ENCODE measurements around the gene NFAM1. TPM values are rescaled to one million over a fixed set of nuclear protein-coding genes. Genes with fewer than 3 reads are reported as not detected.

The NFAM1 gene
- total RNA-seq, 1 experiment from 2014 or later: 0.12 TPM

GRCh38 chr22:42383851-42384417, 48.3 kb downstream of the NFAM1 start:
- ChIA-PET CTCF (no interaction called here), RAD21 (ENCODE audit: low non-redundant PET in 1 of 2, low total read pairs in 2 of 2, uncharacterized antibody in 2 of 2, unreplicated experiment in 2 of 2) (no interaction called here), POLR2A (no interaction called here)
- H3K9me3 ChIP-seq (ENCODE audit: control insufficient read depth in 1 of 2, insufficient read depth in 1 of 2, low read depth in 1 of 2, low read length in 2 of 2): no peaks in the 10 kb centered on the region
- no peaks in the 10 kb centered on the region for H3K9me2 ChIP-seq (ENCODE audit: insufficient read depth)
- no peaks in the 10 kb centered on the region for H3K79me2 ChIP-seq (ENCODE audit: insufficient read depth, low read length)
- H3K27ac ChIP-seq (ENCODE audit: low read depth, low read length): no peak overlapping the region
- DNase-seq (ENCODE audit: low read depth, low spot score) (no peak), ATAC-seq (no peak)
- intact Hi-C loops (cut with micrococcal nuclease): no loop called here
- no peaks in the 10 kb centered on the region for H4K20me1 ChIP-seq (ENCODE audit: insufficient read depth)
- BruUV-seq (replicated peaks): no TSS peak
- no peak overlapping the region for H3K4me2 ChIP-seq (ENCODE audit: low read length)
- H3K4me3 ChIP-seq (replicated peaks in 1 of 2; ENCODE audit: low read depth in 1 of 2, low read length in 2 of 2): no peak overlapping the region
- H3K27me3 ChIP-seq (ENCODE audit: insufficient read depth, low read length): no peaks in the 10 kb centered on the region
- no peaks in the 10 kb centered on the region for H3K36me3 ChIP-seq (ENCODE audit: control insufficient read depth in 1 of 2, insufficient read depth in 2 of 2, low read length in 2 of 2)
- no peak overlapping the region for H3K9ac ChIP-seq (ENCODE audit: low read length)
- no peak for TF ChIP-seq JUND (IDR thresholded peaks at IDR 0.05)
- no peak for TF ChIP-seq EGR1 (IDR thresholded peaks at IDR 0.05; ENCODE audit: low read depth)
- TF ChIP-seq POLR2AphosphoS5 (IDR thresholded peaks at IDR 0.05; ENCODE audit: low read depth, low read length): no peak
- 0 out of 4 replicates have a peak, but pooled peaks cover 0 to 4% of the 10 kb centered on the region in 2 experiments for H3K4me1 ChIP-seq (ENCODE audit: control insufficient read depth in 1 of 2, insufficient read depth in 2 of 2, low read length in 2 of 2)
- no peak overlapping the region for H2AFZ ChIP-seq (ENCODE audit: low read depth, low read length, poor library complexity, severe bottlenecking)

GRCh38 chr22:42383287-42383686, 48.9 kb downstream of the NFAM1 start:
- ChIA-PET RAD21 (ENCODE audit: low non-redundant PET in 1 of 2, low total read pairs in 2 of 2, uncharacterized antibody in 2 of 2, unreplicated experiment in 2 of 2) (no interaction called here), POLR2A (no interaction called here), CTCF (no interaction called here)
- Histone ChIP-seq H4K20me1 (ENCODE audit: insufficient read depth) (no peaks in the 10 kb centered on the region), H3K36me3 (ENCODE audit: control insufficient read depth in 1 of 2, insufficient read depth in 2 of 2, low read length in 2 of 2) (no peaks in the 10 kb centered on the region), H3K79me2 (ENCODE audit: insufficient read depth, low read length) (no peaks in the 10 kb centered on the region), H3K4me2 (ENCODE audit: low read length) (no peak overlapping the region), H3K4me1 (ENCODE audit: control insufficient read depth in 1 of 2, insufficient read depth in 2 of 2, low read length in 2 of 2) (0 out of 4 replicates have a peak, but pooled peaks cover 0 to 4% of the 10 kb centered on the region in 2 experiments), H3K4me3 (replicated peaks in 1 of 2; ENCODE audit: low read depth in 1 of 2, low read length in 2 of 2) (no peak overlapping the region), H3K27me3 (ENCODE audit: insufficient read depth, low read length) (no peaks in the 10 kb centered on the region), H3K9me2 (ENCODE audit: insufficient read depth) (no peaks in the 10 kb centered on the region), H3K9ac (ENCODE audit: low read length) (no peak overlapping the region), H2AFZ (ENCODE audit: low read depth, low read length, poor library complexity, severe bottlenecking) (no peak overlapping the region), H3K9me3 (ENCODE audit: control insufficient read depth in 1 of 2, insufficient read depth in 1 of 2, low read depth in 1 of 2, low read length in 2 of 2) (no peaks in the 10 kb centered on the region), H3K27ac (ENCODE audit: low read depth, low read length) (no peak overlapping the region)
- DNase-seq (ENCODE audit: low read depth, low spot score): no peak
- ATAC-seq: no peak
- no TSS peak for BruUV-seq (replicated peaks)
- intact Hi-C loops (cut with micrococcal nuclease): no loop called here
- no peak for TF ChIP-seq EGR1 (IDR thresholded peaks at IDR 0.05; ENCODE audit: low read depth)
- no peak for TF ChIP-seq SIN3A (IDR thresholded peaks at IDR 0.05; ENCODE audit: low read depth)
- TF ChIP-seq ZNF274 (IDR thresholded peaks at IDR 0.05; ENCODE audit: low read depth, low read length): no peak
- TF ChIP-seq MAX (IDR thresholded peaks at IDR 0.05): no peak
- no peak for TF ChIP-seq FOSL1 (IDR thresholded peaks at IDR 0.05; ENCODE audit: low read depth)
- no peak for TF ChIP-seq EZH2 (IDR thresholded peaks at IDR 0.05)
- TF ChIP-seq CEBPB (IDR thresholded peaks at IDR 0.05; ENCODE audit: low read depth): no peak
- no peak for TF ChIP-seq POLR2AphosphoS5 (IDR thresholded peaks at IDR 0.05; ENCODE audit: low read depth, low read length)
- no peak for TF ChIP-seq POLR2A (IDR thresholded peaks at IDR 0.05; ENCODE audit: borderline replicate concordance, extremely low read depth, insufficient read depth, insufficient read length)
- no peak for TF ChIP-seq ELF1 (IDR thresholded peaks at IDR 0.05; ENCODE audit: borderline replicate concordance, low read depth)
- no peak for TF ChIP-seq ATF3 (IDR thresholded peaks at IDR 0.05)
- no peak for TF ChIP-seq ZFX (IDR thresholded peaks at IDR 0.05)
- no peak for TF ChIP-seq JUND (IDR thresholded peaks at IDR 0.05)
- TF ChIP-seq REST (IDR thresholded peaks at IDR 0.05; ENCODE audit: low read depth): no peak
- TF ChIP-seq CBX3 (IDR thresholded peaks at IDR 0.05; ENCODE audit: low read depth): no peak
- TF ChIP-seq SP1 (IDR thresholded peaks at IDR 0.05; ENCODE audit: low read depth): no peak
- TF ChIP-seq YY1 (IDR thresholded peaks at IDR 0.05; ENCODE audit: extremely low read depth, insufficient replicate concordance, low read depth, low read length): no peak
- no peak for TF ChIP-seq EZH2phosphoT487 (IDR thresholded peaks at IDR 0.05; ENCODE audit: borderline replicate concordance)
